HEK293T (cell line): ENCODE data around the gene IL4I1.

Experiments
- ELF4 ChIP-seq: fragments of 450-650 bp; IDR thresholded peaks from 2 replicates; pipeline ENCODE4 v1.6.1; 2017; ENCODE audit warnings: antibody characterized with exemption
- L3MBTL2 ChIP-seq: fragments of 450-650 bp; conservative IDR thresholded peaks from 2 replicates; pipeline ENCODE4 v1.6.1; 2016; ENCODE audit warnings: mild to moderate bottlenecking
- PKNOX1 ChIP-seq: fragments of 450-650 bp; IDR thresholded peaks from 2 replicates; pipeline ENCODE4 v1.6.1; 2016

GRCh38 chr19:49946415-49946814 lies 49.7 kb upstream of the IL4I1 start:
- TF ChIP-seq PKNOX1 (peak; percentile 69), L3MBTL2 (no peak), ELF4 (no peak)
